CD4-positive, alpha-beta T cell treated with Interferon alpha-2 for 1 hour (primary cell): Measurements from ENCODE around the gene LRRC4C.

Experiments
- DNase-seq, 2 donors: peaks; one replicate each; pipeline ENCODE4 v3.0.0-alpha.2; 2020 to 2022

The LRRC4C gene

GRCh38 chr11:41320238-41320637, 139.2 kb downstream of the LRRC4C start:
- no peak for DNase-seq

GRCh38 chr11:41319434-41319833, 140.0 kb downstream of the LRRC4C start:
- DNase-seq: no peak

GRCh38 chr11:41316751-41317150, 142.7 kb downstream of the LRRC4C start:
- no peak for DNase-seq

- DNase-seq: no peak
These were observed 146.2 kb downstream of the LRRC4C start for GRCh38 chr11:41313226-41313625.

GRCh38 chr11:41309716-41310115, 149.7 kb downstream of the LRRC4C start:
- no peak for DNase-seq

- no peak for DNase-seq
These were observed 150.3 kb downstream of the LRRC4C start for GRCh38 chr11:41309111-41309522.

- DNase-seq: no peak
These were observed 151.2 kb downstream of the LRRC4C start for GRCh38 chr11:41308286-41308685.

GRCh38 chr11:41307296-41308080, 152.0 kb downstream of the LRRC4C start:
- no peak for DNase-seq

- no peak for DNase-seq
These were observed 153.0 kb downstream of the LRRC4C start for GRCh38 chr11:41306431-41306830.

- no peak for DNase-seq
These were observed 158.4 kb downstream of the LRRC4C start for GRCh38 chr11:41301023-41301422.

- DNase-seq: no peak
These were observed 170.0 kb downstream of the LRRC4C start for GRCh38 chr11:41289408-41289807.

GRCh38 chr11:41286751-41287150, 172.7 kb downstream of the LRRC4C start:
- DNase-seq: no peak

- no peak for DNase-seq
These were observed 175.1 kb downstream of the LRRC4C start for GRCh38 chr11:41284354-41284753.

- no peak for DNase-seq
These were observed 176.1 kb downstream of the LRRC4C start for GRCh38 chr11:41283191-41283930.

GRCh38 chr11:41282395-41282794, 177.1 kb downstream of the LRRC4C start:
- no peak for DNase-seq

GRCh38 chr11:41281131-41281742, 178.2 kb downstream of the LRRC4C start:
- DNase-seq: no peak

GRCh38 chr11:41274831-41275230, 184.6 kb downstream of the LRRC4C start:
- no peak for DNase-seq

GRCh38 chr11:41273908-41274307, 185.5 kb downstream of the LRRC4C start:
- no peak for DNase-seq

- no peak for DNase-seq
These were observed 192.0 kb downstream of the LRRC4C start for GRCh38 chr11:41267451-41267850.

GRCh38 chr11:41256041-41256440, 203.4 kb downstream of the LRRC4C start:
- DNase-seq: no peak

GRCh38 chr11:41254966-41255365, 204.5 kb downstream of the LRRC4C start:
- DNase-seq: no peak

- no peak for DNase-seq
These were observed 209.0 kb downstream of the LRRC4C start for GRCh38 chr11:41250408-41250935.

GRCh38 chr11:41247621-41248020, 211.8 kb downstream of the LRRC4C start:
- DNase-seq: no peak

GRCh38 chr11:41246399-41246745, 213.1 kb downstream of the LRRC4C start:
- no peak for DNase-seq
